D341Med (cell line): Measurements from ENCODE around the gene PAM.
A peak's percentile ranks its signal among the peaks of the same experiment; 100 is the strongest.

Source experiments
- DNase-seq: peaks from one replicate; pipeline ENCODE4 v3.0.0; 2012; ENCODE audit warnings: low spot score

PAM gene

GRCh38 chr5:102781786-102782185 is 26.7 kb downstream of the PAM start:
- no peak for DNase-seq

GRCh38 chr5:102782217-102782872 is 27.2 kb downstream of the PAM start:
- no peak for DNase-seq

- no peak for DNase-seq
Measured at GRCh38 chr5:102787134-102787533, 32.0 kb downstream of the PAM start.

- DNase-seq: no peak
Measured at GRCh38 chr5:102788788-102789187, 33.7 kb downstream of the PAM start.

- DNase-seq: no peak
Measured at GRCh38 chr5:102789469-102789868, 34.4 kb downstream of the PAM start.

- DNase-seq: no peak
Measured at GRCh38 chr5:102790748-102791147, 35.6 kb downstream of the PAM start.

- no peak for DNase-seq
Measured at GRCh38 chr5:102792705-102793104, 37.6 kb downstream of the PAM start.

GRCh38 chr5:102794047-102794446 is 38.9 kb downstream of the PAM start:
- DNase-seq: no peak

GRCh38 chr5:102794677-102795331 is 39.7 kb downstream of the PAM start:
- no peak for DNase-seq

GRCh38 chr5:102795526-102795925 is 40.4 kb downstream of the PAM start:
- no peak for DNase-seq

- no peak for DNase-seq
Measured at GRCh38 chr5:102796009-102796408, 40.9 kb downstream of the PAM start.

- DNase-seq: no peak
Measured at GRCh38 chr5:102796498-102796897, 41.4 kb downstream of the PAM start.

GRCh38 chr5:102797322-102797884 is 42.3 kb downstream of the PAM start:
- no peak for DNase-seq

GRCh38 chr5:102798104-102798785 is 43.1 kb downstream of the PAM start:
- DNase-seq: no peak

GRCh38 chr5:102799017-102799416 is 43.9 kb downstream of the PAM start:
- DNase-seq: no peak

GRCh38 chr5:102800427-102800826 is 45.3 kb downstream of the PAM start:
- DNase-seq: no peak

- DNase-seq: no peak
Measured at GRCh38 chr5:102801371-102801770, 46.3 kb downstream of the PAM start.

GRCh38 chr5:102802708-102803458 is 47.8 kb downstream of the PAM start:
- DNase-seq: no peak

- peak; percentile 54 for DNase-seq
Measured at GRCh38 chr5:102807878-102808502, 52.9 kb downstream of the PAM start.

GRCh38 chr5:102809033-102809432 is 53.9 kb downstream of the PAM start:
- DNase-seq: no peak

- no peak for DNase-seq
Measured at GRCh38 chr5:102811972-102812371, 56.9 kb downstream of the PAM start.

GRCh38 chr5:102813740-102814139 is 58.6 kb downstream of the PAM start:
- DNase-seq: no peak
